GM19438 (cell line): ENCODE data around the gene SVOPL.

Source experiments
- ATAC-seq: cut with Tn5 transposase; IDR thresholded peaks from one replicate; pipeline ENCODE4 v1.9.1; 2021; ENCODE audit warnings: low read depth; ENCODE audit not compliant: unreplicated experiment

Gene SVOPL

GRCh38 chr7:138662991-138663320 lies 38.2 kb downstream of the SVOPL start:
- ATAC-seq = no peak

DNA sequence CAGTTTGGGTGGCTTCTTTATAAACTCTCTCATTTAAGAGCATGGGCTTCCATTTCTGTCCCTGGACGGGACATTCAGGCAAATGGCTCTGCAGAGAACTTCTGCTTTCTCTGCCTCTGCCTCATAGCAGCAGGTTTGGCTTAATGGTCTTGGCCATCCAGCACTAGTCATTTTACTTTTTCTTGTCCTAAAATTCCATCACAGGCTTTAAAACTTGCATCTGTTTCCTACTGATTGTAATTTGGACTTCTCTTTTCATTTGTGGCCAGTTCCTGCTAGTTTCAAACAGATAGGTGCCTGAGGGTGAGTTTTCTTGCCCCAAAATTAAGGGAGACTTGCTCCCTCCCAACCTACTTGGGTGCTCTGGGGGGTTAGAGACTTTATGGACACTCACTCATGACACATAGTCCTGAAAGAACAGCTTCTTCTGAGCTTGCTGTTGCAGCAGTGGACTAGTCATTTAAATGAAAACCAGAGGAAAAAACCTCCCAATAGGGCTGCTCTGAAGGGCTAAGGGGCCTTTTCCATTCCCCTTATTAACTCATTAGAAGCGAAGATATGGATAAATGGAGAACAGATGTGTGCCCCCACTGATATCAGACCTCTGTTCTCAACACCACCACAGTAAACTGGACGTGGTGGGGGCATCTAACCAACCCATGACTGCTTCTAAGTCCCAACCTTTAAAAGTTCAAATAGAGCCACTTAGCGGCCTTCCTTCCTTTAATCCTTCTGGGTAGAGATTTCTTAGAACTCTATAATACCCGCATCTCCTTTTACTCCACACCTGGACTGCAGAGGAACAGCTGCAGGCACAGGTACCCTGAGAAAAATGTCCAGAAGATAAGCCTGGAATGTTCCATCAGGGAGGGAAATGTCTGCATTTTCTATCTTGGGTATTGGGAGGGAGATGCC lies 38.8 kb downstream of the SVOPL start:
- no peak for ATAC-seq

GRCh38 chr7:138661069-138661635 lies 40.0 kb downstream of the SVOPL start:
- ATAC-seq = no peak

DNA sequence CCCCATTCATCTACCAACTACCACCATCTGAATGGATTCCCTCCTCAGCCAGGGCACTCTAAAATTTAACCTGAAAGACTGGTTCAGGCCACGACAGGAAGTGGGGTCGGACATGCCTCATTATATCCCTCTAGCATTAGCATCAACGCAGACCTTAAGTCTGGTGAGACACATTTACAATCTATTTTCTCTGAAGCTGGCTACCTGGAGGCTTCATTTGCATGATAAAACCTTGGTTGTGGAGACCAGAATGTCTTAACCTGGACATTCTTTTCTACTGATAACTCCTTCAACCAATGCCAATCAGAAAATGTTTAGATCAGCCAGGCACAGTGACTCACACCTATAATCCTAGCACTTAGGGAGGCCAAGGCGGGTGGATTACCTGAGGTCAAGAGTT lies 42.3 kb downstream of the SVOPL start:
- ATAC-seq = no peak

- no peak for ATAC-seq
Observed at GRCh38 chr7:138657854-138658386, 43.2 kb downstream of the SVOPL start.

GRCh38 chr7:138656952-138657351 lies 44.2 kb downstream of the SVOPL start:
- no peak for ATAC-seq

DNA sequence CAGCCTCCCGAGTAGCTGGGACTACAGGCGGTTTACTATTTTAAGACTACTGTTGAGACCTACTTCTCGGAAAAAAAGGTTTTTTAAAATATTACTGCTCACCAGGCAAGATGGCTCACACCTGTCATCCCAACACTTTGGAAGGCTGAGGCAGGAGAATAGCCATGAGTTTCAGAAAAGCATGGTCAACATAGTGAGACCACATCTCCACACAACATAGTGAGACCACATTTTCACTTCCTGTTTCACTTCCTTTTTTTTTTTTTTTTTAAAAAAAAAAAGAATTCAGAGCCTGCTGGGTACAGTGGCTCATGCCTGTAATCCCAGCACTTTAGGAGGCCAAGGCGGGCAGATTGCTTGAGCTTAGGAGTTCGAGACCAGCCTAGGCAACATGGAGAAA lies 46.5 kb downstream of the SVOPL start:
- ATAC-seq = no peak

DNA sequence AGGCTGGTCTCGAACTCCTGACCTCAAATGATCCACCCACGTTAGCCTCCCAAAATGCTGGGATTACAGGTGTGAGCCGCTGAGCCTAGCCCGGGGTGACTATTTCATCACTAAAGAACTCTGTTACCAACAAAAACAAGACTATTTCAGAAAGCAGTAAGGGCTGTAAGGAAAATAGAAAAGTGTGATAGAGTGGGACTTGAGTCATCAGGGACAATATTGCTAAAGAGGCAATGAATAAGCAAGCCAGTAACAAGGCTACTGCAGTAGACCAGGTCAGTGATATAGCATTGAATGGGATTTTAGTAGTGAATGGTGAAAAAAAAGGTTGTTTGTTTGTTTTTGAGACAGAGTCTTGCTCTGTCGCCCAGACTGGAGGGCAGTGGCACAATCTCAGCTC lies 51.7 kb downstream of the SVOPL start:
- ATAC-seq = no peak

- no peak for ATAC-seq
Observed at GRCh38 chr7:138645284-138645683, 55.9 kb downstream of the SVOPL start.

DNA sequence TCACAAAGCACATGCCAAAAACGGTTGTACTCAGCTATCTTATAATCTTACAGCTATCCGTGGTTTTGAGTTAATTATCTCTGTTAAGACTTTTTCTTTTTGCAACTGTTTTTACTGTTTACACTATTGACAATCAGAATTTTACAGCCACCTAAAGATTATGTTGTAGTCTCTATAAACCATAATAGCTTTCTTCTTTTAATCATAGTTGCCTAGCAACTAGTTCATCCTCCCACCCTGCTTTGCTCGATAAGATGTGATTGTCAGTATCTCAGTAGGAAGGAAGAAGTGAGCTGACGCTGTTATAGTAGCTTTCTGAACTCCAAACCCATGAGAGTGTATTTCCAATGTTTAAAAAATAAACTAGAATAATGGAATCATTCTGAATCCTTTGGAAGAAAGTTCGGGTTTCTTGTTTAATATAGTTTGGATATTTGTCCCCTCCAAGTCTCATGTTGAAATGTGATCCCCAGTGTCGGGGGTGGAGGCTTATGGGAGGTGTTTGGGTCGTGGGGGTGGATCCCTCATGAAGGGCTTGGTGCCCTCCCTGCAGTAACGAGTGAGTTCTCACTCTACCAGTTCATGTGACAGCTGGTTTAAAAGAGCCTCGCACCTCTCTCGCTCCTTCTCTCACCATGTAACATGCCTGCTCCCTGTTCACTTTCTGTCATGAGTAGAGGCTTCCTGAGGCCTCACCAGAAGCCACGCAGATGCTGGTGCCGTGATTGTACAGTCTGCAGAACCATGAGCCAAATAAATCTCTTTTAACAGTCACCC lies 68.1 kb downstream of the SVOPL start:
- no peak for ATAC-seq

GRCh38 chr7:138632384-138632783 lies 68.8 kb downstream of the SVOPL start:
- no peak for ATAC-seq

DNA sequence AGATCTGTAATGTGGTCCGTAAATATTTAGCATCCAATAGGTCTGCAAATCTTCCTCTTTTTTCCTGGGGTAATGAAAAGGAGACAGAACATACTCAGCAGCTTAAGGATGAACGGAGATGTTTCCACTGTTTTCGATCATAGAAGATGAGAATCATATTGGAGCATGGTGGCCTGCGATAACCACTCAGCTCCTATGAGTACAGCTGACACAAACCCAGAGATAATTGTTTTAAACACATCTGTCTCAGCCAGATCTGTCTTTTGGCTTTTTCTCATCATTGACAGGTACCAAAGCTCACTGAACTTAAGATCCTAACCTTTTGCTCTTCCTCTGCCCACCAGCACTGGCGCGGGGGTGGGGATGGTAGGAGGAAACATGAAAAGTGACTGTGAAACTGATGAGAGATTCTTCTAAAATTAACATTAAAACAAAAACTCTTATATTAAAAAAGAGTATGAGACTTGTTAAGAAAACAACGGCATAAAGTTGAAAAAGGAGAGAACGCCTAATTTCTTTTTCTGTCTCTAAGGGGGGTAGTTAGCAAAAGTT lies 71.0 kb downstream of the SVOPL start:
- ATAC-seq = no peak

GRCh38 chr7:138627361-138627760 lies 73.8 kb downstream of the SVOPL start:
- ATAC-seq = no peak

DNA sequence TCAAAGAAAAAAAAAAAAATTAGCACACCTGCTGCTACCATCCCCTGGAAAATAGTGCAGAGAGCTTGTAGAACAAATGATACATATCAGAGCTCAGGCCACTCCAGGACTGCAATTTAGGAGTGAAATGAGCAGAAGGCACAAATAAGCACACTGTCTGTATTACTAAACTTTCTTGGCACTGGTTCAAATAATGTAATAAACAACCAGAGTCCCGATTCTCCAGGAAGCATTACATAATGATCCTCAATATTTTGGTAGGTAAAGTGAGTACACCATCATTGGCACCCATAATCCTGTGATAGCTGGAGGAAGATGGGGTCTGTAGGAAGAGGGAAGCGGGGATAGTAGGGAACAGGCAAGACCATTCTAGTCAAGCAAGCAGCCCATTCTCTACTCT lies 74.3 kb downstream of the SVOPL start:
- ATAC-seq = no peak

DNA sequence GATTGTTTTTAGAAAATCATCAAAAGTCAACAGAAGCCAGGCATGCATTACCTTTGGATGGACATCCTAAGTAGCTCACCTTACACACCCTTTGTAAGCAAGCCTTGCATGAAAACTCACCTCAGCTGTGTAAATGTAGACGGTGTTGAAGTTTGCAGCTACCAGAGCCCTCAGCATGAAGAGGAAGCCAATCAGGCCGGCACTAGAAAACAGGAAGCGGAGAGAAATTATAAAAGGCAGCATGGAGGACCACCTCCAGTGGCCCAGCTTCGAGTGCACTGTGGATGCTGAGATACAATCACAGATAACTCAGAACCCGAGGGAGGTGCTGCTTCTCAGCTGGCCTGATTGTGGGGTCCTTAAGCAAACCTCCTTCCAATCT lies 75.3 kb downstream of the SVOPL start:
- no peak for ATAC-seq

DNA sequence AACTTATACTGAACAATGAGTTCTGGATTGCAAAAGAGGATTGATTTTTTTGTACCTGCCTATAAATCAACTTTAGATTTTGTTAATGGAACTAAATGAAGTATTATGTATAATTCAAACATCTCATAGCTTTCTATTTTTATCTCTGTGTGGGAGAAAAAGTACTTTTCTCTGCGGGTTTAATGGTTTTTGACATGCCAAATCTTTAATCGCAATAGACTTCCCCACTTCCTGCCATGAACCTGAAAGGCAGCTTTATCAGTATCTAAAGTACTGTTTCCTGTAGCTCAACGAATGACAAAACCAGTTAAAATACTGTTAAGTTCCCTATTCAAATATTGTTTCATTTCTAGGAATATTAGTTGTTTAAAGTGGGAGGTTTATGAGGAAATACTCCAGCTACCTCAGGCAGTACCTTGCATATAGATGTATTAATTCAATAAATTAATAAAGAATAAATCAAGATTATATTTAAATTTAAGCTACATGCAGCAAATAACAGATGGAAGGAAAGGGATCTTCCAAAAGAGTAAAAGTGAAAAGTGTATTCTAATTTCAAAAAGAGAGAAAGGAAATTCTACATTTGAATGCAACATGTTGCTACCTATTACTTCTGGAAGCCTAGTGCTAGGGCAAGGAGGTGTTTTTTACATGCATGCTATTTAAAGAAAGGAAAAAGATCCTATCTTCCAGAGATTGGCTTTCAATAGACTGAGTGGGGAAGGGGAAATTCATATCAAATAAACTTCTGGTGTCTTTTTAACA lies 75.9 kb downstream of the SVOPL start:
- ATAC-seq = no peak

DNA sequence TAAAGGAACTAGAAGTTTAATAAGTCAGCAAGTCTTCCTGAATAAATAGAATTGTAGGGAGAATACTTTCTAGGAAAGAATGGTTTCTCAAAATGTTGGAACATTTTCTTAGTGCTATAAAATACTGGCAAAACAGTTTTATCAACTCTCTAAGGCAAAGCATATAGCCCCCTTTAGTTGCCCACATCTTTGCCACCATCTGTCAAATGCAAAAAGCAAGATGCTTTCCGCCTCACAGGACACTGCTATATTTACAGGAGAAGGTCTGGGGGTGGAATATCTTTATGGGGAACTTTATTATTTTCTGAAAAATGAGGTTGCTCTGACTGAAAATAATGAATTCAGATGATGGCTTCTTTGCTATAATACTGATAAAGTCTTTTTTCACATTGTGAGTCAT lies 78.3 kb downstream of the SVOPL start:
- ATAC-seq = no peak

DNA sequence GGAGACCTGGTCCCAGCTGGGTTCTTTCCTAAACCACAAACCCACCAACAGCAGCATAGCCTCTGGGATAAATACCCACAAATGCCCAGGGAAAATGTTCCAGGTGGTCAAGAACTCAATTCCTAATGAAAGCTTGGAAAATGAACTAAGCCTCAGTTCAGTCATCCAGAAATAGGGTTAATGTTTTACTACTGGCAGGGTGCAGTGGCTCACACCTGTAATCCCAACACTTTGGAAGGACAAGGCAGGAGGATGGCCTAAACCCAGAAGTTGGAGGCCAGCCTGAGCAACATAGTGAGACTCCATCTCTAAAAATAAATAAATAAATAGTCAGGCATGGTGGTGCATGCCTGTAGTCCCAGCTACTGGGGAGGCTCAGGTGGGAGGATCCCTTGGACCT lies 82.2 kb downstream of the SVOPL start:
- no peak for ATAC-seq

GRCh38 chr7:138618506-138618905 lies 82.7 kb downstream of the SVOPL start:
- ATAC-seq = no peak

GRCh38 chr7:138616085-138616484 lies 85.1 kb downstream of the SVOPL start:
- no peak for ATAC-seq
